Prostate gland (tissue), 1 donor: ENCODE measurements around the gene MMS22L.

Source experiments
- POLR2A ChIP-seq: fragments of 450-650 bp; IDR thresholded peaks from one replicate; pipeline ENCODE4 v1.6.1; 2016; ENCODE audit warnings: antibody characterized with exemption, mild to moderate bottlenecking
- POLR2AphosphoS5 ChIP-seq: sonication (generic); formaldehyde crosslinking; IDR thresholded peaks from one replicate; pipeline ENCODE4 v1.6.1; 2017; ENCODE audit warnings: antibody characterized with exemption

DNA sequence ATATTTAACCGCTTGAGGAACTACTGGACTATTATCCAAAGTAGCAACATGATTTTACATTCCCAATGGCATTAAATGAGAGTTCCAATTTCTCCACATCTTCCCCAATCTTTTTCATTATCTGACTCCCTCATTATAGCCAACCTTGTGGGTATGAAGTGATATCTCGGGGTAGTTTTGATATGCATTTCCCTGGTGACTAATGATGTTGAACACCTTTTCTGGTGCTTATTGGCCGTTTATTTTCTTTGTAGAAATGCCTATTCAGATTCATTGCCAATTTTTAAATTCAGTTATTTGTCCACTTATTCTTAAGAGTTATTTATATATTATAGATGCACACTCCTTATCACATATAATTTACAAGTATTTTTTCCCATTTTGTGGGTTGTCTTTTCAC is 129.0 kb downstream of the MMS22L start:
- TF ChIP-seq POLR2A = no peak
- TF ChIP-seq POLR2AphosphoS5 = no peak
